LNCaP clone FGC (cell line): ENCODE measurements around the gene WDR7.

Source experiments
- DNase-seq: peaks from one replicate; pipeline ENCODE4 v3.0.0-alpha.2; 2011; ENCODE audit warnings: low read depth
- H3K4me3 ChIP-seq: 2 replicates; pipeline ENCODE4 v1.5.1; 2011; ENCODE audit warnings: mild to moderate bottlenecking, low read depth, low read length, control low read depth
- CTCF ChIP-seq: IDR thresholded peaks from 2 replicates; pipeline ENCODE4 v1.5.1; 2012; ENCODE audit warnings: mild to moderate bottlenecking; ENCODE audit not compliant: control insufficient read depth, insufficient read depth; ENCODE audit errors: extremely low read depth

The WDR7 gene

GRCh38 chr18:56662502-56662901, 11.3 kb downstream of the WDR7 start:
- no peak overlapping the region for H3K4me3 ChIP-seq
- DNase-seq: no peak
- no peak for TF ChIP-seq CTCF

GRCh38 chr18:56662902-56663301, 11.7 kb downstream of the WDR7 start:
- no peak for TF ChIP-seq CTCF
- DNase-seq: no peak
- H3K4me3 ChIP-seq: no peak overlapping the region

GRCh38 chr18:56672391-56672790, 21.2 kb downstream of the WDR7 start:
- no peak for TF ChIP-seq CTCF
- DNase-seq: no peak
- no peak overlapping the region for H3K4me3 ChIP-seq

- no peak overlapping the region for H3K4me3 ChIP-seq
- no peak for DNase-seq
- TF ChIP-seq CTCF: no peak
These were observed 21.8 kb downstream of the WDR7 start for GRCh38 chr18:56672981-56673380.

GRCh38 chr18:56676639-56677038, 25.5 kb downstream of the WDR7 start:
- no peak for TF ChIP-seq CTCF
- DNase-seq: no peak

GRCh38 chr18:56678836-56679565, 27.8 kb downstream of the WDR7 start:
- no peak for TF ChIP-seq CTCF
- DNase-seq: no peak

More at GRCh38 chr18:56676639-56677038, 25.5 kb downstream of the WDR7 start:
- H3K4me3 ChIP-seq: no peak overlapping the region

GRCh38 chr18:56684277-56684676, 33.1 kb downstream of the WDR7 start:
- no peak for DNase-seq
- no peak for TF ChIP-seq CTCF
- H3K4me3 ChIP-seq: no peak overlapping the region

More at GRCh38 chr18:56678836-56679565, 27.8 kb downstream of the WDR7 start:
- H3K4me3 ChIP-seq: no peak overlapping the region
